Stimulated activated CD8-positive, alpha-beta memory T cell treated with anti-CD3 and anti-CD28 coated beads, Interleukin-12 subunit alpha, Interleukin-12 subunit beta, amount 100 ng/mL, for 24 hours (primary cell): ENCODE results near the gene ASPA.
"Not testable (repeated sequence)": the region's sequence is repeated elsewhere in the genome, so short reads cannot be mapped to it uniquely, and the experiment has no call there.

ENCODE experiments used
- DNase-seq: peaks from one replicate; pipeline ENCODE4 v3.0.0-alpha.2; 2020; ENCODE audit errors: extremely low read depth

ASPA gene

DNA sequence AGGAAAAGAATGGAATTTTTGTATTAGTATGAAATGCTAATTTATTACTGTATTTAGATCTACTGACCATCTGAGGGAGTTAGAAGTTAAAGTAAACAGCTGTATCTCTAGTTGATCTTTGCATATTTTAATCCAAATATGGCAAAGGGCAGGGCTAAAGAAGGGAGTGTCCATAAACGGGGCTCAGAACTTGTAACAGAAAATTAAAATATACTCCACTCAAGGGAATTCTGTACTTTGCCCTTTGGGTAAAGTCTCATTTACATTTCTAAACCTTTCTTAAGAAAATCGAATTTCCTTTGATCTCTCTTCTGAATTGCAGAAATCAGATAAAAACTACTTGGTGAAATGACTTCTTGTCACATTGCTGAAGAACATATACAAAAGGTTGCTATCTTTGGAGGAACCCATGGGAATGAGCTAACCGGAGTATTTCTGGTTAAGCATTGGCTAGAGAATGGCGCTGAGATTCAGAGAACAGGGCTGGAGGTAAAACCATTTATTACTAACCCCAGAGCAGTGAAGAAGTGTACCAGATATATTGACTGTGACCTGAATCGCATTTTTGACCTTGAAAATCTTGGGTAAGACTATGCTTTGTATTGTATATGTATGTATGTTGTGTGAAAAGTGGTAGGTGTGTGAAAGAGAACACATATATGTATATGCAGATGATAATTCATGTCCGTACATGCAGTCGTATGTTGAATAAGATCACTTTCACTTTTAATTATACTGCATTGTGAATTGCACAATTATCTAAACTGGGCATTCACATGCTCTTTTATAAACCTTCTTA lies at the start of gene ASPA:
Gene ASPA, plus strand, starts transcription at position 186 of the 799 bp plus-strand sequence. Its CDS starts 163 bp downstream, at position 349.
- DNase-seq: no peak

DNA sequence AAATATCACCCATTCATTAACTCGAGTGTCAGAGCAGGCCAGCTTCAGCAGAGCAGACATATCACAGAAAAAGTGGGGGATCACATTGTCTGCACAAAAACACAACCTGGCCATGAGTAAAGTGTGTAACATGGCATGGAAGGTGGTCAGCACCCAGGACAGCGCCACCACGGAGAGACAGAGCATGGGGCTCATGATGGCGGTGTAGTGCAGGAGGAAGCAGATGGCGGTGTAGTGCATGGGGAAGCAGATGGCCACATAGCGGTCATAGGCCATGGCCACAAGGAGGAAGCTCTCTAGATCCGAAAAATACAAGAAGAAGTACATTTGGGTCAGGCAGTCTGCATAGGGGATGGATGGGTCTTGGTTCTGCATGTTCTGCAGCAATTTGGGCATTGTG lies 42.6 kb upstream of the ASPA start:
- DNase-seq: not testable (repeated sequence)

DNA sequence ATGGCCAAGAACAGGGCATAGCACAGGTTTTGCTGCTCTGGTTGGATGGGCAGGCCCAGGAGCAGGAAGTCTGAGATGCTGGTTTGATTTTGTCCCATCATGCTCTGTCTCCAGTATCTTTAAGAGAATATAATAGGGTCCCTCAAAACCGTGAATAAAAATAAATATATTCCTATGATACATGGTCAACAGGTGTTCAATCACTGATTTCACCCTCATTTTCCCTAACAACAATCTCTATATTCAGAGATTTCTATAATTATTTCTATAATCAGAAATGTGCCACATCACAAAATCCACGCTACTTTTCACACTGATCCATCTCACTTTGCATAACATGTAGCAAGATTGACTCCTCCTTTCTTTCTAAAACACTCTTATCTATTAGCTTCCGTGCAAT lies 42.1 kb upstream of the ASPA start, which contains the start of gene OR1E2:
Gene OR1E2, minus strand, starts transcription at position 101 of the 400 bp plus-strand sequence. Its CDS starts 0 bp downstream, at position 101.
- no peak for DNase-seq

DNA sequence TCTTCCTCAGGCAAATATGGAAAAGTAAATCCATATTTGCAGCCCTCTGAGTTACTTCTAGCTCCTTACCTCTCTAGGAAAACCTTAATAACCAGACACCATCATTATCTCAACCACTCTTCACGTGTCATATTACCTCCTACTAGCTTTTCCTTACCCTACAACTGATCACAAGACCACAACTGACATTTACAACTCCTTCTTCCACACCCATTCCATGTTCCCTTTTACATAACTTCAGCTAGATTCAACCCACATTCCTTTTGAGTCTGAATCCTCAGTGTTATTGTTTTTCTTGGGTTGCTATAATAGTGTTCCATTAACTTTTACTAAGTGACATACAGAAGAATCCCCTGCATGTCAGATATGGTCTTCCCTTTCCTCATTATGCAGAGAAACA lies 37.4 kb upstream of the ASPA start:
- DNase-seq: no peak

DNA sequence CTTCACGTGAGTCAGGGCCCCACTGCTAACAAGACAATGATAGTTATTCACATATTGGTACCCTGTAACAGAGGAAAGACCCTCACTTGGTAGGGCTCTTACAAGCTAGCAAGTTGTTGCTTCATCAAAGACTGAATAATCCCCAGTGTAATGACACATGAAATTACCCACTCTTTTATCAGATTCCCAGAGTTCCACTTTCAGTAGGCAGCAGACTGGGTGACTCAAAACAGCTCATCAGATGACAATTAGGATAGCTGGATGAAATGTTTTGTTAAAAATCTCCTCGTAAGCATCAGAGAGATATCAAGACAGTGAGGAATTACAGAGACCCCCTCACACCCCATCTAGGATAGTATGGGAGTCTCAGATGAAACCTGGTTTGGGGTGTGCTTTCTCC lies 35.3 kb upstream of the ASPA start:
- DNase-seq: no peak

DNA sequence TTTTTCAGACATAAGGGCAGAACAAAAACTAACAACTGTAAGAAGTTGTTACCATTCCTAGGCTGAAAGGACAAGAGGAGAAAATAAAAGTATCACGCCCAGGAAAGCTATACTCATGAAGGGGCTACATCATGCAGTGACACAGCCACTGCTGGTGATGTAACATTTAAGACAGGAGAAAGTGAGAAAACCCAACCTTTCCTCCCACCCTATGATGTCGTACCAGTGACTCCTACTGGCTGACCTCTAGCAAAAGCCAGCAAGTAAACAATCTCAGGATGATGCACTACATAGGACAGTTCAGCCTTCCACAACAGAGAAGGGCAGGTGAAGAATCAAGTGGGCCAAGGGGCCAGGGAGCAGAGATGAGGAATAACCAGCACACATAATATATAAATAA lies 28.2 kb upstream of the ASPA start:
- no peak for DNase-seq

DNA sequence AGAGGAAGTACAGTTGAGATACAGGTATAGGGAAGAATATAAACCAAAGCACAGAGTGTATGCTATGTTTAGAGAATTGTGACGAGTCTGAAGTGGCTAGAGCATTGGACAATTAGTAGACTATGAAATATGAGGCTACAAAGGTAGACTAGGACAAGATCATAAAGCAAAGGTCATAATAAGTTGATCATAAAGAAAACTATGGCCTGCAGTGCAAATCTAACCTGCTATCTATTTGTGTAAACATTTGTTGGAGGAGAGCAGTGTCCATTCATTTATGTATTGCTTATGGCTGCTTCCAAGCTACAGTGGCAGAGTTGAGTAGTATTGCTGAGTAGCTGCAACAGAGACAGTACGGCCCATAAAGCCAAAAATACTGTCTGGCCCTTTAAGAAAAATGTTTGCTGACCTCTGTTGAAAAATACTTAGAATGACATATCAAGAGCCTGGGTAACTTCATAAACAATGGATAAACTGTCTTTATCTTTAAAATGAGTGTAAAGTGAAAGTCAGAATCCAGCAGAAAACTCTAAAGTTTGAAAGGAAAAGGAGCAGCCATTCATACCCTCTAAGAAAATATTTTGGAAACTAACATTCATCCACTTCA lies 27.6 kb upstream of the ASPA start:
- no peak for DNase-seq

DNA sequence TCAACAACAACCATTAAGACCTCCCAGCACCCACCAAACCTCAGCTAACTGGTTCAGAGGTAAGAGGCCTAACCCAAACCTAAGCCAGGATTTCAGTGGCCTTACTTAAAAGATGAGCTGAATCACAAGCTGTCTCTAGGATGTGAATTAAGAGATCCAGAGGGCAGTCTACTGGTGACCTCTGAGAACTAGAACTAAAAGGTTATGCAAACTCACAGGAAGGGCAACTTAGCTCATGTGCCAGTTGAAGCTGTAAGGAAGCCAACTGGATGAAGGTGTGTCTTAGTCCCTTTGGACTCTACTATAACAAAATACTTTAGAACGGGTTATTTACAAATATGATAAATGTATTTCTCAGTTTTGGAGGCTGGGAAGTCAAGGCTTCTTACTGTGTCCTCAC lies 9.4 kb upstream of the ASPA start:
- not testable (repeated sequence) for DNase-seq

DNA sequence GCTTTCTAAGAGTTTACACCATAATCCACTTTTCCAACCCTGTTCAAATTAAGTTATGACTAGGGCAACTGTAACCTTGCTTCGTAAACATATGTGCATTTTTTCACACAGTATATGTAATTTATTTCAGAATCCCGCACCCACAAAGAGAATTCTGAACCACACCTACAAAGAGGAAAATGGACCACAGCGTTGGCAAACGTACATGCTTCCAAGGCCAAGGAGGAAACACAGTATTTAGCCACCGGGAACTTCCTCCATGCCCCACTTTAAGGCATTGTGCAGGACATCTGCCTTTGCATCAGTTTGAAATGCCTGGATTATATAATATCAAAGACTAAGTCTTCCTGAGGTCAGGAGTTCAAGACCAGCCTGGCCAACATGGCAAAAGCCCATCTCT lies 6.3 kb upstream of the ASPA start:
- DNase-seq: no peak

DNA sequence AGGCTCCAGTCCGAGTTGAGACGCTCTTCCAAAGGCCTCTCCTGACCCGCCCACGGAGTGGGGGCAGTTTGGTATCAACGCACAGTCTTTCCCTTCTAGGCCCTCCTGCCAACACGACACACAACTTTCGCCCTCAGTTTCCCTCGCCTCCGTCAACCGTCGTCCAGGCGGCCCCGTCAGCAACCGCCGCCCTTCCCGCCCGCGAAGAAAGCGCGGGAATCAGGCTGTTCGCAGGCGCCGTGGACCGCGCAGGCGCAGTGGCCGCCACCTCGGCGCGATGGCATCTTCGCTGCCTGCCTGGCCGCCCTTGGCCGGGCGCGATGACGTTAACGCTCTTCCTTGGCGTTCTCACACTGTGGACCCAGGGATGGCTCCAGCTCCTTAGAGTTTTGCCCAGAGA lies 4.2 kb upstream of the ASPA start, which contains the start of gene SPATA22:
Gene SPATA22, minus strand, starts transcription at position 221 of the 400 bp plus-strand sequence. CDS start 2,494 bp downstream, outside the sequence.
- DNase-seq: no peak

DNA sequence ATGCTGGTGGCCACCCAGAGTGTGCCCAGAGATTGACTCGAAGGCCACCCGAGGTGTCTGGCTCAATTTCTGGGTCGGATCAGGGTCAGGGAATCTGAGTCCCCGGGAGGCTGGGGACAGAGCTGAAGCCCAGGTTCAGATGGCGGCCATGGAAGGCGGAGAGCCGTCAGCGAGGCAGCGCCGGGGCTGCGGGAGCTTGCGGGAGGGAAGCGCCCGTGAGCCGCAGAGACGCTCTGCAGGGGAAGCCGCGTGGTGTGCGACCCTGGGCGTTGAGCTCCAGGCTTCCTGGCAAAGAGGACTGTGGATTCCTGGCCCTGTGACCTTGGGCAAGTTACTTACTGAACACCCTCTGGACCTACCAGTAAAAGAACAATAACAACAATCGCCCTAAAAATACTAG lies 3.7 kb upstream of the ASPA start:
- DNase-seq: no peak

DNA sequence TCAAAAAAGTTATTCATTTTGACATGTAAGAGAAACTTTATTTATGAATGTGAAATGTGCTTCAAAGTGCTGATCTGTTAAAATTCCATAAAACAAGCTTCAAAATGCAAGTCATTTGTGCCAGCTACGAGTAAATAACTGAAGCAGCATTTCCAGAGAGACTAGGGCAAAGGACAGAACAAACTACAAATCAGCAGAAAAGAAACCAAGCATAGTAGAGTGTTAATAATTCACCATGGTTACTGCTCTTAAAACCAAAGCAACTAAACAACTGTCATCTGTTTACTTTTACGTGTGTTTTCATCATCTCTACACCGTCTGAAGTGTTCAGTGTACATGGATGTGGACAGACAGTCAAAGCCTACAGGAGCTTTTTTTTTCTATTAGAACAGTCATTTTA lies 1.6 kb upstream of the ASPA start:
- no peak for DNase-seq

DNA sequence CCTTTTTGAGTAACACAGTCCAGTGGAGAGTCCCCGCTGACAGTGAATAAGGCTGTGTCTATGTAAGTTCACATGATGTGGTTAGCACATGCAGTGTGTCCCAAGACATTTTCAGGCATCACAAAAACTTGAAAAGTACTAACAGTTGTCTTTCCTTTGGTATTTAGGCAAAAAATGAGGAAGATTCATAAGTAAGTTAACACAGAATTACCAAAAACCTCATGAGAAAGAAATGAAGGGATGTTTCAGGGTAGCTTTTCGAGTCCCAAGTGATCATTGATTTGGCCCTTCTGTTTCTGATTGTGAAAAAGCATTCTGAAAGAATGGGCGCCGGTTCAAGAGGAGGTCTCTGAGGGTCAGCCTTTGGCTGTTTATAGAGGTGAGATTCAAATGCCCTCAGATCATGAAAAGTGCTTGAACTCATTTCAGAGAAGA lies 529 bp upstream of the ASPA start:
- DNase-seq: no peak

DNA sequence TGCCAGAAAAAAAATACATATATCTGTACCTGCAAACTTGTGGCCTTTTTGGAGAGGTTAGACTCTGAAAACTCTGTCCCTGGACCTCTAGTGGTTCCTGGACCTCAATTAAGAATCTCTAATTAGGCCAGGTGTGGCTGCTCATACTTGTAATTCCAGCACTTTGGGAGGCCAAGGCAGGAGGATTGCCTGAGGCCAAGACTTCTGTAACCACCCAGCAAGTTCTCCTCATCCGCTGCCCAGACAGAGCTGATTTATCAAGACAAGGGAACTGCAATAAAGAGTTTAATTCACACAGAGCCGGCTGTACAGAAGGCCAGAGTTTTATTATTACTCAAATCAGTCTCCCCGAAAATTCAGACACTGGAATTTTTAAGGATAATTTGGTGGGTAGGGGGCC lies 4.2 kb downstream of the ASPA start:
- DNase-seq: no peak

DNA sequence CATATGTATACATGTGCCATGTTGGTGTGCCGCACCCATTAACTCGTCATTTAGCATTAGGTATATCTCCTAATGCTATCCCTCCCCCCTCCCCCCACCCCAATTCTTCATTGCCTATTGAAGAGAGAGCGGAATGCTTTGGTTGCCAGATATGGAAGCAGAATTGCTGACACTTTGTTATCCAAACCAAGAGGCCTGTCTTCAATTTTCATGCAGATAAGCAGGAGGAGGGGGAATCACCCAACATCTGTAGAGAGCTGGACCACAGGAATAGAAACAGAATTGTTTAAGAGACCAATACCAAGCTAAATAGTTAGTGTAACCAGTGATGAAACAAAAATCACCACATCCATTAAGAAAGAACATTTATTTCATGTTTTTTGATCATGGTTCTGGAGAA lies 7.1 kb downstream of the ASPA start:
- no peak for DNase-seq

DNA sequence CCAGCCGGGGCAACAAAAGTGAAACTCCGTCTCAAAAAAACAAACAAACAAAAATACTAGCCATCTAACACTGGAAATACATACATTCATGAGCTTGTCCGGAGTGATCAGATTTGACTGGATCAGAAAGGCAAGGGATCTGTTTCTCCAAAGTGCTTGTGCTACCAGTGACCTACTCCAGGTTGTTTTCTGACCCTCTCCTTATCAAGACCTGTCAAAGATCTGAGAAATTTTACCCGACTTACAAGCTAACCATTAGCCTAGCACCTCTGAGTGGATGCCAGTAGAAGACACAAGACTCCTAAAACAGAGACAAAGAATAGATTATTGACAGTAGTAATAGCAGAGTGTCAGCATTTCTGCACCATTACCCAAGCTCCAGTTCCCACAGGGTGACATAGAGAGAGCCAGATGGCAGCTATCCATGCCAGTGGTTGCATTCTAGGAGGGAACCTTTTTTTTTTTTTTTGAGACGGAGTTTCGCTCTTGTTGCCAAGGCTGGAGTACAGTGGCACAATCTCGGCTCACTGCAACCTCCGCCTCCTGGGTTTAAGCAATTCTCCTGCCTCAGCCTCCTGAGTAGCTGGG lies 9.8 kb downstream of the ASPA start:
- DNase-seq: no peak

DNA sequence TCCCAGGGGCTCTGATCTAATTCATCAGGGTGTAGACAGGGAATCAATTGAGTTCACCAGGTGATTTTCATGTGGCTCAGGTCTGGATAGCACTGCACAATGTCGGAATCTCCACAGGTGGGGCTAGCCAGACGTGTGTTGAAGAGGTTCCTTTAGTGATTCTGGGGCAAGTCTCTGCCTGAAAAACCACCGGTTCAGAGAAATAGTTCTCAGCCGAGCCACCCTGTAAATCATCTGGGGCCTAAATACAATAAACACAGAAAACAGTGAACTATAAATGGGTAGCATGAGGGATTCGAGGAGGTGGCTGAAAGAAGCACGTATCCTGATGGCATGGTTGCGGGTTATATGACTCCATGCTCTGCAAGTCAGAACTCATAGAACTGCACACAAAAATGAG lies 21.3 kb downstream of the ASPA start:
- DNase-seq: no peak

DNA sequence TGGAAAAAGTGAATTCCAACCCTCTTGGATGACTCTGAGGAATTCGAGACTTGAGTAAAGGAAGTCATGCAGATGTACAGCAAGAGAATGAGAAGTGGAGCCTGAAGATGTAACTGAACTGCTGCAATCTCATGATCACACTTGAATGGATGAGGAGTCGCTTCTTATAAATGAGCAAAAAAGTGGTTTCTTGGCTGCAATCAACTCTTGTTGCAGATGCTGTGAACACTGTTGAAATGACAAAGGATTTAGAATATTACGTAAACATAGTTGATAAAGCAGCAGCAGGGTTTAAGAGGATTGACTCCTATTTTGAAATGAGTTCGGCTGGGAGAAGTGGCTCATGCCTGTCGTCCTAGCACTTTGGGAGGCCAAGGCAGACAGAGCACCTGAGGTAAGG lies 25.5 kb downstream of the ASPA start:
- no peak for DNase-seq

DNA sequence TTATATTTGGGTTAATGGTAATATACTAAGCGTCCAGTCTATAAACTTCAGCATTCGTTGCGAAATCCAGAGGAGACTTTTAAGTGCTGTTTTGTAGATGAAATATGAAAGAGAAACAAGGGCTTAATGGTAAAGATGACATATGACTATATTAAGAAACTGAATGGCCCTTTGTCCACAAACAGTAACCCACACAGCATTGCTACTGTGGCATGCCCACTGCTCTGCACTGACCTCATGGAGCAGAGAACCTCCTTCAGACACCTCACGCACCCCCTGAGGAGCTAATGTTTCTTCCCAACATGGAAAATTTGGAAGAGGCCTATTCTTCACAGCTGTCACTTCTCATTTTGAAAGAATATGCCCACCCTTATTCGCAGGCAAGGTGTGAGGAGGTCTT lies 26.7 kb downstream of the ASPA start:
- DNase-seq: no peak

DNA sequence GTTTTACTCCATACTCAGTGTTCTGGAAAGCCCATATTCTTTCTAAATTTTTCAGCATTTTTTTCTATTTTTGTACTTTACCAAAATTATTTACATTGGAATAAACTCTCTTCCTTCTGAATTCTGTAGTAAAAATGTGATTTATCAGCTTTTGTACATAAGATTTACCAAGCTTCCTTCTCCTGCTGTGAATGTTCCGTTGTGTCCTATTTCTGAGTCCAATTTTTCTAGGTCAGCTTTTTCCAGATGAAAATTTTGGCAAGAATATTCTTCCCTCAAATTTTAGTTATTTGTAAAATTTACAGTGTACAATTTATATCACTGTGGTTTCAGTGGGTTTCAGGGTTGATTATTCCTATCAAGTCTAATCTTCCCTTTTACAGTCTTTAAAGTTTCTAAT lies 27.5 kb downstream of the ASPA start:
- no peak for DNase-seq

DNA sequence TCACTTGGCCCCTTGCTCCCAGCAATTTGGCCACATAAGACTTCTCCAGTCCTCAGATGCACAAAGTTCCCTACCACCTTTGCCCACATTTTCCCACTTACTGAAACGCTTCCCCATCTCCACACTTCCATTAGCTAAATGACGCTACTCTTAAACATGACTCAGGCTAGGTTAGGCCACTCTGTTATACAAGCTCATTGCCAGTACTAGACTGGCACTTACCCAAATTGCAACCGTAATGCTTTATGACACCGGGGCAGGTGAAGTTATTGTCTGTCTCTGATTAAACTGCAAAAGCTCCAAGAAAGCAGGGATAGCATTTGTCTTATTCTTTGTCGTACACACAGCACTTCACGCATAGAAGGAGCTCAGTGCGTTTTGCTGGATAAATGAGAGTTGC lies 29.2 kb downstream of the ASPA start:
- DNase-seq: no peak

DNA sequence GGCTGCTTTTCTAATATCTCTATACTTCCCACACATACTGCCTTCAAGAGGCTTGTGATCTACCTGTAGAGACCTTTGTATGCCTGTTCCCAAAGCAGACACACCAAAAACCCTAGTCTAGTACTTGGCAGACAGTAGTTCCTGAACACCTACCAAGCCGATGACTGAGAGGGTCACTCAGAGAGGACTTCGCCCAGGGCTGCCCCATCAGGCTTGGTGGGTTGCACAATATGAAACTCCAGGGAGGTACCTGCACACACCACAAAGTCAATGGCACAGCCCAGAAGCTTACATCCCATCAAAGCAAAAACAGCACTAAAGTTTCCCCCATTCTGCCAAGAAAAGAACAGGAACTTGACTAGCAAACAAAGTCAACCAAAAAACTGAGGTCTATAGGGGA lies 30.3 kb downstream of the ASPA start:
- DNase-seq: no peak

DNA sequence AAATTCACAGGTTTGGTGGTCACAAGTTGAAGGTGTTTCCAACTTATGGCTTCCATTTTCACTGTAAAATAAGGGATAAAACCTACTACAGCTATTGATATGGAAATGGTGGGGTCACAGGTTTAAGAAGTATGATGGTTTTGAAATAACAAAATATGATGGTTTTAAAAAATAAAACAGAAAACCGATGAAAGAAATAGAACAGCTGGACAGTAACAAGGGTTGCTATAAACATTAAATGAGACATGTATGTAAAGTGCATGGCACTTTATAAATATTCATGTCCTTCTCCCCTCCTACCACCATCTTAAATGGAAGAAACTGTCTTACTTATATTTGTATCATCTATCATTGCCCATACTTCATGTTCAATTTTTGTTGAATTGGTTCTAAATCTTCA lies 31.3 kb downstream of the ASPA start:
- DNase-seq: no peak
